OCI-LY1 (cell line): ENCODE measurements around the gene GLB1L.

ENCODE experiments used
- CTCF ChIP-seq: fragments of 200-600 bp; sonication (generic), shearing (Covaris generic); IDR thresholded peaks from 2 replicates; pipeline ENCODE4 v1.5.1; 2017; ENCODE audit warnings: mild to moderate bottlenecking, antibody characterized with exemption, low read length, moderate library complexity, mixed read lengths
- EZH2 ChIP-seq: fragments of 200-600 bp; sonication (generic), shearing (Covaris generic); IDR thresholded peaks from 2 replicates; pipeline ENCODE4 v1.8.0; 2017; ENCODE audit warnings: borderline replicate concordance, mixed run types, mild to moderate bottlenecking, antibody characterized with exemption, low read length, moderate library complexity, mixed read lengths

- TF ChIP-seq CTCF (no peak), EZH2 (no peak)
Observed at GRCh38 chr2:219280651-219281050, 35.4 kb upstream of the GLB1L start.
